HL-60 (cell line): Measurements from ENCODE around the gene PRICKLE3.

Experiments used
- DNase-seq, 2 experiments: peaks; one replicate each; pipeline ENCODE4 v3.0.0-alpha.2; 2010 to 2020; ENCODE audit warnings: low read depth in 1 of 2, low spot score in 1 of 2
- H3K27ac ChIP-seq: fragments of 250-450 bp; sonication (Bioruptor Pico); replicated peaks from 2 replicates; pipeline ENCODE4 v1.5.1; 2020; ENCODE audit warnings: mild to moderate bottlenecking, moderate library complexity
- H3K27me3 ChIP-seq: fragments of 250-450 bp; sonication (Bioruptor Pico); 2 replicates; pipeline ENCODE4 v1.5.1; 2021; ENCODE audit warnings: mild to moderate bottlenecking, moderate library complexity; ENCODE audit not compliant: insufficient read depth, poor library complexity, severe bottlenecking
- H3K4me3 ChIP-seq: replicated peaks from 2 replicates; pipeline ENCODE4 v1.5.1; 2011; ENCODE audit warnings: mild to moderate bottlenecking, control low read depth, low read length; ENCODE audit not compliant: insufficient read depth
- GABPA ChIP-seq: IDR thresholded peaks from 2 replicates; pipeline ENCODE4 v1.6.1; 2012; ENCODE audit warnings: low read depth
- POLR2AphosphoS5 ChIP-seq: IDR thresholded peaks from 2 replicates; pipeline ENCODE4 v1.6.1; 2012; ENCODE audit warnings: low read depth
- SPI1 ChIP-seq: IDR thresholded peaks from 2 replicates; pipeline ENCODE4 v1.6.1; 2012; ENCODE audit warnings: low read depth, mild to moderate bottlenecking, borderline replicate concordance
- TF ChIP-seq, protein P1 (sequence below): IDR thresholded peaks from 2 replicates; pipeline ENCODE4 v1.6.1; 2012; ENCODE audit warnings: low read depth; ENCODE audit not compliant: insufficient replicate concordance
- TF ChIP-seq, protein P2 (sequence below): IDR thresholded peaks from one replicate; pipeline ENCODE4 v1.5.1; 2011; ENCODE audit warnings: low read length, control low read depth, inconsistent platforms; ENCODE audit not compliant: insufficient read depth

The PRICKLE3 gene

DNA sequence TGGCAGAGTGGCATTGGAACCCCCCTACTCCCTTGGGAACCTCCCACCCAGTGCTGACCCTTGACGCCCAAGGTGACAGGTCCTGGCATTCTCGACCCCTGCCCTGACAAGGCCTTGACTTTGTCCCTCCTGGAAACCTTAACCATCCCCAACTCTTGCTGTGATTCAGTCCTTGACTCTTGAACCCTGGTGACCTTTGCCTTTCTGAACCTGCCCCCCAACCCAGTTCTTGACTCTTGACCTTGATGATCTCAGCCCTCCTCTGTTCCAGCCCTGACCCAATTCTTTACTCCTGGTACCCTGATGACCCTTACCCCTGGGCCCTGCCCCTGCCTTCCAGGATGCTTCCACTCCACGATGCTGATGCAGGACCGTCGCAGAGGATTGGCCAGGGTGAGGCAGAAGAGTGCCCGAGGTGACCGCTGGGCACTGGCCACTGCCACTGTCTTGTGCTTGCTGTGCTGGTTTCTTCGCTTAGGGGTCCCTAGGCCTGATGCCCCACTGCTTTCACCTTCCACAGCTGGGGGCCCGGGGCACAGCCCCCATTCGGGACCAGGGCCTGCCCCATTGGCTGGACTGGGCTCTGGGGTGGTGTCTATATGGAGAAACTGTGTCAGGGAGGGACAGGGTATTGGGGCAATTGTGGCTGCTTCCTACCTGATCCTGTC lies 45.3 kb upstream of the PRICKLE3 start:
- TF ChIP-seq POLR2AphosphoS5 (no peak), SPI1 (no peak), GABPA (no peak)
- TF ChIP-seq, protein P1, sequence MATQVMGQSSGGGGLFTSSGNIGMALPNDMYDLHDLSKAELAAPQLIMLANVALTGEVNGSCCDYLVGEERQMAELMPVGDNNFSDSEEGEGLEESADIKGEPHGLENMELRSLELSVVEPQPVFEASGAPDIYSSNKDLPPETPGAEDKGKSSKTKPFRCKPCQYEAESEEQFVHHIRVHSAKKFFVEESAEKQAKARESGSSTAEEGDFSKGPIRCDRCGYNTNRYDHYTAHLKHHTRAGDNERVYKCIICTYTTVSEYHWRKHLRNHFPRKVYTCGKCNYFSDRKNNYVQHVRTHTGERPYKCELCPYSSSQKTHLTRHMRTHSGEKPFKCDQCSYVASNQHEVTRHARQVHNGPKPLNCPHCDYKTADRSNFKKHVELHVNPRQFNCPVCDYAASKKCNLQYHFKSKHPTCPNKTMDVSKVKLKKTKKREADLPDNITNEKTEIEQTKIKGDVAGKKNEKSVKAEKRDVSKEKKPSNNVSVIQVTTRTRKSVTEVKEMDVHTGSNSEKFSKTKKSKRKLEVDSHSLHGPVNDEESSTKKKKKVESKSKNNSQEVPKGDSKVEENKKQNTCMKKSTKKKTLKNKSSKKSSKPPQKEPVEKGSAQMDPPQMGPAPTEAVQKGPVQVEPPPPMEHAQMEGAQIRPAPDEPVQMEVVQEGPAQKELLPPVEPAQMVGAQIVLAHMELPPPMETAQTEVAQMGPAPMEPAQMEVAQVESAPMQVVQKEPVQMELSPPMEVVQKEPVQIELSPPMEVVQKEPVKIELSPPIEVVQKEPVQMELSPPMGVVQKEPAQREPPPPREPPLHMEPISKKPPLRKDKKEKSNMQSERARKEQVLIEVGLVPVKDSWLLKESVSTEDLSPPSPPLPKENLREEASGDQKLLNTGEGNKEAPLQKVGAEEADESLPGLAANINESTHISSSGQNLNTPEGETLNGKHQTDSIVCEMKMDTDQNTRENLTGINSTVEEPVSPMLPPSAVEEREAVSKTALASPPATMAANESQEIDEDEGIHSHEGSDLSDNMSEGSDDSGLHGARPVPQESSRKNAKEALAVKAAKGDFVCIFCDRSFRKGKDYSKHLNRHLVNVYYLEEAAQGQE, result no peak
- TF ChIP-seq, protein P2, sequence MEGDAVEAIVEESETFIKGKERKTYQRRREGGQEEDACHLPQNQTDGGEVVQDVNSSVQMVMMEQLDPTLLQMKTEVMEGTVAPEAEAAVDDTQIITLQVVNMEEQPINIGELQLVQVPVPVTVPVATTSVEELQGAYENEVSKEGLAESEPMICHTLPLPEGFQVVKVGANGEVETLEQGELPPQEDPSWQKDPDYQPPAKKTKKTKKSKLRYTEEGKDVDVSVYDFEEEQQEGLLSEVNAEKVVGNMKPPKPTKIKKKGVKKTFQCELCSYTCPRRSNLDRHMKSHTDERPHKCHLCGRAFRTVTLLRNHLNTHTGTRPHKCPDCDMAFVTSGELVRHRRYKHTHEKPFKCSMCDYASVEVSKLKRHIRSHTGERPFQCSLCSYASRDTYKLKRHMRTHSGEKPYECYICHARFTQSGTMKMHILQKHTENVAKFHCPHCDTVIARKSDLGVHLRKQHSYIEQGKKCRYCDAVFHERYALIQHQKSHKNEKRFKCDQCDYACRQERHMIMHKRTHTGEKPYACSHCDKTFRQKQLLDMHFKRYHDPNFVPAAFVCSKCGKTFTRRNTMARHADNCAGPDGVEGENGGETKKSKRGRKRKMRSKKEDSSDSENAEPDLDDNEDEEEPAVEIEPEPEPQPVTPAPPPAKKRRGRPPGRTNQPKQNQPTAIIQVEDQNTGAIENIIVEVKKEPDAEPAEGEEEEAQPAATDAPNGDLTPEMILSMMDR, result no peak
- no peak overlapping the region for H3K27ac ChIP-seq
- H3K4me3 ChIP-seq, result no peak overlapping the region

DNA sequence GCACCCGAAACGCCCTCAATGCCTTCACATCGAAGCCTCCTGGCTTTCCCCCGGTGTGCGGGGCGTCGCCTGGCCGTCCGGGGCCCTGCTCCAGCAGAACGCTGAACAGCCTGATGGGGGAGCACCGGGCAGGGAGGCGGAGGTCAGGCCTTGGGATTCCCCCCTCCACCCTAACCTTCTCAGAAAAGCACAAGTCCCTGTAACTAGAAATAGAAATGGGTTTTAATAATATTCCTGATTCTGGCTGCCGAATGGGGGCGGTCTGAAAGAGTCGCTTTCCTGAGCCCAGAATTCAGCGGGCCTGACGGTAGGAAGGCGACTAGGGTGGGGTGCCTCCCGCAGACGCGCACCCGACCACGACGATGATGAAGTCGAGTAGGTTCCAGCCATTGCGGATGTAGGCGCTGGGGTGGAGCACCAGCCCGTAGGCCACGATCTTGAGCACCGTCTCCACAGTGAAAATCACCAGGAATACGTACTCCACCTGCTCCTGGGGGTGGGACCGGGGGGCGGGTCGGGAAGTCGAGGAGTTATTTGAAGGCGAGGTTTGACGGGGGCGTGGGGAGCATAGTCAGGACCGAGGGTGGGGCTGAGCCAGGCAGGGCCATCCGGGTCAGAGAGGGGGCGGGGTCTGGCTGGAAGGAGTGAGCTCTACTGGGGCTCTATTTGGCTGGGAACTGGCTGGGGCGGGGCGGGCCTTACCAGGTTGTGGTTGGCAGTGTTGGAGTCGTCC lies 44.5 kb upstream of the PRICKLE3 start:
- no peak overlapping the region for H3K4me3 ChIP-seq

More for the DNA sequence above, 45.3 kb upstream of the PRICKLE3 start:
- DNase-seq, result no peak
- H3K27me3 ChIP-seq, result no peaks in the 10 kb centered on the region

DNA sequence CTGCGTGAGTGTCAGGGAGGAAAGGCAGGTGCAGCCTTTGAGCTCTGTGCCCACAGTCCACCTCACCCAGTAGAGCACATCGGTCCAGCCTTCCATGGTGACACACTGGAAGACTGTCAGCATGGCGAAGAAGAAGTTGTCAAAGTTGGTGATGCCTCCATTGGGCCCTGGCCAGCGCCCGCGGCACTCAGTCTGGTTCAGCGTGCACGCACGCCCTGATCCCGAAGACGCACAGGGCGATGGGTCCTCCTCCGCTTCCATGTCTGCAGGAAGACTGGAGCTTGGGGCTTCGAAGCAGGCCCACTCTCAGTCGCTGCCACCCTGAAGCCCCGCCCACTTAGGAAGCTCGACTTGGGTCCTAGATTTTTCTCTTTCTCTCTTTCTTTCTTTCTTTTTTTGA lies 42.0 kb upstream of the PRICKLE3 start:
- Histone ChIP-seq H3K27ac (no peak overlapping the region), H3K4me3 (no peak overlapping the region), H3K27me3 (no peaks in the 10 kb centered on the region)
- TF ChIP-seq SPI1 (no peak), POLR2AphosphoS5 (no peak), GABPA (no peak)
- TF ChIP-seq, protein P1, result no peak
- TF ChIP-seq, protein P2, result no peak
- DNase-seq, result no peak

More for the DNA sequence above, 44.5 kb upstream of the PRICKLE3 start:
- Histone ChIP-seq H3K27me3 (no peaks in the 10 kb centered on the region), H3K27ac (no peak overlapping the region)
- DNase-seq, result no peak
- TF ChIP-seq POLR2AphosphoS5 (no peak), SPI1 (no peak), GABPA (no peak)
- TF ChIP-seq, protein P1, result no peak
- TF ChIP-seq, protein P2, result no peak
